Measurements from ENCODE around the gene FZD7. TPM values are rescaled to one million over a fixed set of nuclear protein-coding genes. Genes with fewer than 3 reads are reported as not detected.

FZD7 gene
- total RNA-seq, 2 experiments from 2014 or later: 0.58 to 0.62 TPM

Other genes starting within 250 kb of the FZD7 start
- not detected for gene CDK15, start 227.3 kb upstream of the FZD7 start, total RNA-seq
- gene KIAA2012, start 39.4 kb downstream of the FZD7 start, total RNA-seq: not detected
- gene SUMO1, start 204.7 kb downstream of the FZD7 start, total RNA-seq: 100 to 1,000 TPM; 114 to 119 TPM
- 100 to 1,000 TPM; 151 to 155 TPM for gene NOP58, start 231.9 kb downstream of the FZD7 start, total RNA-seq

Data from activated CD4-positive, alpha-beta memory T cell treated with anti-CD3 and anti-CD28 coated beads for 36 hours (primary cell).